WI38 (cell line): Measurements from ENCODE around the gene MBOAT2.

Source experiments
- H3K4me3 ChIP-seq: 2 replicates; pipeline ENCODE4 v1.5.1; 2011; ENCODE audit warnings: low read depth, mild to moderate bottlenecking, control low read depth, low read length
- CTCF ChIP-seq: IDR thresholded peaks from 2 replicates; pipeline ENCODE4 v1.5.1; 2012; ENCODE audit warnings: low read depth, mild to moderate bottlenecking, control low read depth, low read length

MBOAT2 gene

GRCh38 chr2:8882094-8882493 lies 121.4 kb downstream of the MBOAT2 start:
- peak; percentile 38 for TF ChIP-seq CTCF
- H3K4me3 ChIP-seq, result no peak overlapping the region

- no peak overlapping the region for H3K4me3 ChIP-seq
- no peak for TF ChIP-seq CTCF
Observed at GRCh38 chr2:8877894-8878293, 125.6 kb downstream of the MBOAT2 start.

- TF ChIP-seq CTCF, result no peak
- H3K4me3 ChIP-seq, result no peak overlapping the region
Observed at GRCh38 chr2:8877332-8877731, 126.2 kb downstream of the MBOAT2 start.

- TF ChIP-seq CTCF, result no peak
- H3K4me3 ChIP-seq, result no peak overlapping the region
Observed at GRCh38 chr2:8876628-8877027, 126.9 kb downstream of the MBOAT2 start.

GRCh38 chr2:8872821-8873432 lies 130.6 kb downstream of the MBOAT2 start:
- H3K4me3 ChIP-seq, result no peak overlapping the region
- peak; percentile 11; the same call in 1 of the 2 replicates for TF ChIP-seq CTCF

GRCh38 chr2:8870441-8870840 lies 133.0 kb downstream of the MBOAT2 start:
- TF ChIP-seq CTCF, result no peak
- no peak overlapping the region for H3K4me3 ChIP-seq

GRCh38 chr2:8867363-8867762 lies 136.1 kb downstream of the MBOAT2 start:
- no peak for TF ChIP-seq CTCF
- no peak overlapping the region for H3K4me3 ChIP-seq
